B cell (primary cell): Measurements from ENCODE around the gene GFI1. TPM values are rescaled to one million over a fixed set of nuclear protein-coding genes. Genes with fewer than 3 reads are reported as not detected.

Source experiments
- ATAC-seq: fragments of 200-7000 bp; cut with Tn5 transposase; one replicate; pipeline ENCODE4 v1.10.0; 2021; ENCODE audit warnings: low read depth, mild to moderate bottlenecking, moderate number of reproducible peaks, moderate library complexity
- CTCF ChIA-PET: fragments of 350-600 bp; sonication (Branson Sonifier 250); formaldehyde crosslinking; loops from one replicate; lab custom pipeline; 2021; ENCODE audit warnings: antibody characterized with exemption, inconsistent platforms; lab: Charles Lee
- POLR2A ChIA-PET: fragments of 350-600 bp; sonication (Branson Sonifier 250); formaldehyde crosslinking; loops from one replicate; lab custom pipeline; 2021; ENCODE audit warnings: antibody characterized with exemption; lab: Charles Lee
- DNase-seq: peaks from one replicate; pipeline ENCODE4 v3.0.0; 2013
- H2AFZ ChIP-seq: 2 replicates; pipeline ENCODE4 v1.6.1; 2012; ENCODE audit warnings: mild to moderate bottlenecking, low read depth, low read length; ENCODE audit not compliant: insufficient read depth, poor library complexity, severe bottlenecking
- H3K27ac ChIP-seq, 2 donors: 1 replicate in 1 of 2; 2 replicates in 1 of 2; pipeline ENCODE4 v1.5.1; 2012 to 2013; ENCODE audit warnings: low read length in 2 of 2, mild to moderate bottlenecking in 2 of 2, moderate library complexity in 1 of 2
- H3K27me3 ChIP-seq, 4 experiments: fragments of 200-600 bp in 1 of 4; sonication (generic) in 1 of 4; replicated peaks in 1 of 4; 1 replicate in 2 of 4; 2 replicates in 2 of 4; pipeline versions ENCODE4 v1.6.1 to v1.7.0; 2013 to 2016; ENCODE audit warnings: low read length in 3 of 4, mild to moderate bottlenecking in 2 of 4, mixed read lengths in 1 of 4, moderate library complexity in 1 of 4; ENCODE audit not compliant: insufficient read depth in 4 of 4, control insufficient read depth in 3 of 4; ENCODE audit errors: control extremely low read depth in 1 of 4
- H3K36me3 ChIP-seq, 2 experiments: replicated peaks in 1 of 2; 1 replicate in 1 of 2; 2 replicates in 1 of 2; pipeline versions ENCODE4 v1.6.1 to v1.7.1; 2013; ENCODE audit warnings: low read length in 1 of 2; ENCODE audit not compliant: insufficient read depth in 2 of 2, control insufficient read depth in 1 of 2; ENCODE audit errors: control extremely low read depth in 1 of 2, extremely low read depth in 1 of 2
- H3K4me1 ChIP-seq, 2 donors: fragments of 200-600 bp in 1 of 2; sonication (generic) in 1 of 2; 1 replicate in 1 of 2; 2 replicates in 1 of 2; pipeline versions ENCODE4 v1.5.1 to v1.6.1; 2013 to 2017; ENCODE audit warnings: low read length in 2 of 2; ENCODE audit not compliant: control insufficient read depth in 2 of 2, insufficient read depth in 2 of 2
- H3K4me2 ChIP-seq: replicated peaks from 2 replicates; pipeline ENCODE3; 2012; ENCODE audit warnings: mild to moderate bottlenecking, low read depth, low read length; ENCODE audit not compliant: poor library complexity, severe bottlenecking
- H3K4me3 ChIP-seq, 5 experiments: fragments of 200-600 bp in 1 of 5; sonication (generic) in 1 of 5; 1 replicate in 3 of 5; 2 replicates in 2 of 5; pipeline versions ENCODE4 v1.5.1 to v1.7.0; 2011 to 2016; ENCODE audit warnings: low read length in 4 of 5, mild to moderate bottlenecking in 4 of 5, low read depth in 2 of 5, control low read depth in 1 of 5, moderate library complexity in 1 of 5; ENCODE audit not compliant: insufficient read depth in 1 of 5; ENCODE audit errors: control extremely low read depth in 1 of 5, extremely low read depth in 1 of 5
- H3K79me2 ChIP-seq: fragments of 200-600 bp; sonication (generic); one replicate; pipeline ENCODE4 v1.6.0; 2016; ENCODE audit warnings: low read length; ENCODE audit not compliant: control insufficient read depth, insufficient read depth
- H3K9ac ChIP-seq: fragments of 200-600 bp; sonication (generic); 2 replicates; pipeline ENCODE4 v1.6.1; 2017; ENCODE audit warnings: mild to moderate bottlenecking, low read length, moderate library complexity
- H3K9me3 ChIP-seq, 3 donors: one replicate each; pipeline versions ENCODE4 v1.6.1 to v1.7.1; 2013; ENCODE audit warnings: low read length in 2 of 3; ENCODE audit not compliant: control insufficient read depth in 2 of 3, insufficient read depth in 1 of 3; ENCODE audit errors: control extremely low read depth in 1 of 3
- H4K20me1 ChIP-seq: 2 replicates; pipeline ENCODE4 v1.6.0; 2012; ENCODE audit warnings: mild to moderate bottlenecking, low read length; ENCODE audit not compliant: insufficient read depth, control insufficient read depth, poor library complexity, severe bottlenecking
- H3K27ac Mint-ChIP-seq: one replicate; pipeline ENCODE4 v1.8.0; 2021; ENCODE audit warnings: mixed read lengths
- H3K27me3 Mint-ChIP-seq: one replicate; pipeline ENCODE4 v1.8.0; 2021; ENCODE audit warnings: mixed read lengths
- H3K4me1 Mint-ChIP-seq: one replicate; pipeline ENCODE4 v1.8.0; 2021; ENCODE audit warnings: mixed read lengths
- H3K4me3 Mint-ChIP-seq: one replicate; pipeline ENCODE4 v1.8.0; 2021; ENCODE audit warnings: mixed read lengths
- H3K9me3 Mint-ChIP-seq: one replicate; pipeline ENCODE4 v1.8.0; 2022; ENCODE audit warnings: mixed read lengths; ENCODE audit not compliant: insufficient read depth
- CTCF ChIP-seq: fragments of 200-600 bp; IDR thresholded peaks from one replicate; pipeline ENCODE4 v1.8.0; 2022; ENCODE audit warnings: antibody characterized with exemption, mild to moderate bottlenecking
- EZH2 ChIP-seq: IDR thresholded peaks from 2 replicates; pipeline ENCODE4 v1.6.1; 2012; ENCODE audit warnings: borderline replicate concordance, low read depth, mild to moderate bottlenecking, moderate library complexity, low read length; ENCODE audit not compliant: insufficient read depth, poor library complexity, severe bottlenecking
- WGBS: methylation state at CpG from one replicate; pipeline ENCODE4 v1.1.5; 2013; ENCODE audit warnings: missing lambda C conversion rate; ENCODE audit not compliant: insufficient coverage; 5-methylcytosine and 5-hydroxymethylcytosine counted together
- intact Hi-C: fragments of 100-400 bp; cut with micrococcal nuclease; formaldehyde crosslinking; loops from one replicate; pipeline ENCODE4 v1.10.0; 2022
- polyA plus RNA-seq: library from polyadenylated mRNA; depleted of rRNA; stranded (reverse); fragments of >200 nt; gene quantifications from 2 replicates; pipeline ENCODE4 v1.2.3, GENCODE V29; 2012
- total RNA-seq, 2 donors: library from RNA; stranded (reverse); fragments of 120-200 nt in 1 of 2; gene quantifications; 1 replicate in 1 of 2; 2 replicates in 1 of 2; pipeline versions ENCODE4 v1.2.3 to v1.2.4, GENCODE V29; 2013 to 2022

The GFI1 gene
- total and polyA plus RNA-seq, 2 donors (not counting 1 experiment from before 2014, with no cell fraction given): 0.76 to 1.2 TPM

- Mint-ChIP-seq H3K4me3 (no peak overlapping the region), H3K4me1 (no peaks in the 10 kb centered on the region), H3K27me3 (no peaks in the 10 kb centered on the region), H3K27ac (no peak overlapping the region), H3K9me3 (no peaks in the 10 kb centered on the region)
- H3K9ac ChIP-seq: no peak overlapping the region
- ATAC-seq (no peak), DNase-seq (no peak)
- no CpG with 5 or more reads among the region's 1 CpG for WGBS
- H3K27ac ChIP-seq: no peak overlapping the region
- intact Hi-C loops: no loop called here
- H3K9me3 ChIP-seq: peaks cover 0 to 1% (median 0%) of the 10 kb centered on the region in 3 donors
- no peaks in the 10 kb centered on the region for H3K79me2 ChIP-seq
- no peak overlapping the region for H2AFZ ChIP-seq
- H3K36me3 ChIP-seq: no peaks in the 10 kb centered on the region
- H3K4me3 ChIP-seq: no peak overlapping the region
- TF ChIP-seq EZH2 (no peak), CTCF (no peak)
- H4K20me1 ChIP-seq: no peaks in the 10 kb centered on the region
- no peak overlapping the region for H3K4me2 ChIP-seq
- no peaks in the 10 kb centered on the region for H3K4me1 ChIP-seq
- POLR2A ChIA-PET: no interaction called here
- CTCF ChIA-PET: no interaction called here
- H3K27me3 ChIP-seq: no peaks in the 10 kb centered on the region
Measured at GRCh38 chr1:92430030-92430429, 56.7 kb downstream of the GFI1 start.

- Histone ChIP-seq H3K79me2 (no peaks in the 10 kb centered on the region), H2AFZ (no peak overlapping the region), H3K9me3 (no peaks in the 10 kb centered on the region), H3K4me2 (no peak overlapping the region), H3K27ac (no peak overlapping the region), H3K4me1 (no peaks in the 10 kb centered on the region), H3K36me3 (no peaks in the 10 kb centered on the region), H3K27me3 (no peaks in the 10 kb centered on the region), H3K9ac (no peak overlapping the region), H3K4me3 (no peak overlapping the region), H4K20me1 (no peaks in the 10 kb centered on the region)
- ATAC-seq: no peak
- Mint-ChIP-seq H3K27ac (no peak overlapping the region), H3K9me3 (no peaks in the 10 kb centered on the region), H3K4me1 (no peaks in the 10 kb centered on the region), H3K27me3 (no peaks in the 10 kb centered on the region), H3K4me3 (no peak overlapping the region)
- intact Hi-C loops: no loop called here
- ChIA-PET POLR2A (no interaction called here), CTCF (no interaction called here)
- TF ChIP-seq EZH2: no peak
- no peak for TF ChIP-seq CTCF
- no peak for DNase-seq
- 86% methylated on average over 2 of the region's 2 CpGs for WGBS
Measured at GRCh38 chr1:92425617-92426016, 61.1 kb downstream of the GFI1 start.

Other genes starting within 250 kb of the GFI1 start
- gene GLMN, start 187.9 kb downstream of the GFI1 start, total RNA-seq: 13.6 and 15.7 TPM in 2 replicates
- 2.8 and 5.4 TPM in 2 replicates for gene GLMN, start 187.9 kb downstream of the GFI1 start, polyA plus RNA-seq
- gene RPAP2, start 187.9 kb downstream of the GFI1 start, total RNA-seq: 31.6 and 33.8 TPM in 2 replicates
- gene RPAP2, start 187.9 kb downstream of the GFI1 start, polyA plus RNA-seq: 4.4 and 6.3 TPM in 2 replicates